GM18505 (cell line): Measurements from ENCODE around the gene PIK3C2B.

Source experiments
- ATAC-seq: cut with Tn5 transposase; IDR thresholded peaks from one replicate; pipeline ENCODE4 v1.9.1; 2021; ENCODE audit not compliant: unreplicated experiment
- POLR2A ChIP-seq: IDR thresholded peaks from 4 replicates; pipeline ENCODE4 v1.6.1; 2011; ENCODE audit warnings: borderline replicate concordance; ENCODE audit not compliant: insufficient read depth, insufficient read length; ENCODE audit errors: extremely low read depth

PIK3C2B gene

GRCh38 chr1:204466416-204467405 lies 27.9 kb downstream of the PIK3C2B start:
- ATAC-seq: no peak
- no peak for TF ChIP-seq POLR2A

DNA sequence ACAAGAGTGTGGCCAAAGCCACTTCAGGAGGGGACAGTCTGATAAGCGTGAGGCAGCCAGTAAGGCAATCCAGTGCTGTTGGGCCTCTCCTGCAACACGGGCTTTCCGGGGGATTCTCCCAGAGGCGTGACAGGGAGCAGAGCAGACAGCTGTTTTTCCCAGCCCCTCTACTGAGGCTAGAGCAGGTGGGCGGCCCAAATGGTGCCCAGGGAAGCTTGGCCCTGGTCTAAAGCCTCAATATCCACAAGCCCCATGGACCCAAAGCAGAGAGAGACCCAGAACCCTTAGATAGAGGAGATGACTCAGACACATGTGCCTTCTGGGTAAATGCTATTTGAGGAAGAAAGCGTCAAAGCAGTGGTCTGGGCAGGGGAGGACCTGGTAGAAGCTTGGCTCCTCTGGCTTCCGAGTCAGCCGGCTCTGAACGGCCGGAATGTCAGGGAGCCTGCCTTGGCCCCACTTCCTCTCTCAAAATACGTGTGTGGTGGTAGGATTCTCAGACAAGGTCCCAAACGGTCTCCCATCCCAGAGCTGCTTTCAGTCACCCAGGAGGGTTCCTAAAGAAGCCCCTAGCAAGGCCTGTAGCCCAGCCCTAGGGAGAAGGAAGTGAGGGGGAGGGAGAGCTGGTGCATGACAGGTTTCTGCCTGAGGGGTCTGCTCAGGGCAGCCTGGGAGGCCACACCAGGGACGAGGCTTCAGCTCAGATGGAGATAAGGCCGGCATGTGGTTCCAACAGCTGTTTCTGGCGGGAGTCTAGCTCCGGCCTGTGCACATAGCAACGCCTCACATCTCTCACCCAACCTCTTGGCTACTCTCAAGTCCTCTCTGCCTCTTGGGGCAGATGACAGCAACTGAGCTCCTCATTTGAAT lies 28.8 kb downstream of the PIK3C2B start:
- ATAC-seq: peak; percentile 68
- TF ChIP-seq POLR2A: peak; percentile 22

DNA sequence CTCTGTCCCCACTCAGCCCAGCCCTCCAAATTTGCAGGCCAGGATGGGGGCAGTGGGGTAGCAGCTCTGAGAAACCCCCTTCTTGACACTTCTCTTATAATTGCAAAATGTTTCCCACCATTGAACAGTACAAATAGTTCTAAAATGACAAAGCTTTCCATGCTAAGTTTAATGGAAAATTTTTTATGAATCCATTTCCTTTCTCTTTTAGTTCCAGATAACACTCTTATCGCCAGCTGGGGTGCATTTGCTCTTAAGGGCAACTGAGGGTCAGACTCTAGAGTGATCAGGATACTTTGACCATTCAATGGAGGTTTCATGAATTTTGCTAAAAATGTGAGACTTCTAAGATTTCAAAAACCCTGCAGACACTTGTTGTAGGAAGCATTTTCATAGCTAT lies 29.9 kb downstream of the PIK3C2B start:
- TF ChIP-seq POLR2A: no peak
- ATAC-seq: no peak

- no peak for TF ChIP-seq POLR2A
- no peak for ATAC-seq
These were observed 30.4 kb downstream of the PIK3C2B start for GRCh38 chr1:204464187-204464631.

DNA sequence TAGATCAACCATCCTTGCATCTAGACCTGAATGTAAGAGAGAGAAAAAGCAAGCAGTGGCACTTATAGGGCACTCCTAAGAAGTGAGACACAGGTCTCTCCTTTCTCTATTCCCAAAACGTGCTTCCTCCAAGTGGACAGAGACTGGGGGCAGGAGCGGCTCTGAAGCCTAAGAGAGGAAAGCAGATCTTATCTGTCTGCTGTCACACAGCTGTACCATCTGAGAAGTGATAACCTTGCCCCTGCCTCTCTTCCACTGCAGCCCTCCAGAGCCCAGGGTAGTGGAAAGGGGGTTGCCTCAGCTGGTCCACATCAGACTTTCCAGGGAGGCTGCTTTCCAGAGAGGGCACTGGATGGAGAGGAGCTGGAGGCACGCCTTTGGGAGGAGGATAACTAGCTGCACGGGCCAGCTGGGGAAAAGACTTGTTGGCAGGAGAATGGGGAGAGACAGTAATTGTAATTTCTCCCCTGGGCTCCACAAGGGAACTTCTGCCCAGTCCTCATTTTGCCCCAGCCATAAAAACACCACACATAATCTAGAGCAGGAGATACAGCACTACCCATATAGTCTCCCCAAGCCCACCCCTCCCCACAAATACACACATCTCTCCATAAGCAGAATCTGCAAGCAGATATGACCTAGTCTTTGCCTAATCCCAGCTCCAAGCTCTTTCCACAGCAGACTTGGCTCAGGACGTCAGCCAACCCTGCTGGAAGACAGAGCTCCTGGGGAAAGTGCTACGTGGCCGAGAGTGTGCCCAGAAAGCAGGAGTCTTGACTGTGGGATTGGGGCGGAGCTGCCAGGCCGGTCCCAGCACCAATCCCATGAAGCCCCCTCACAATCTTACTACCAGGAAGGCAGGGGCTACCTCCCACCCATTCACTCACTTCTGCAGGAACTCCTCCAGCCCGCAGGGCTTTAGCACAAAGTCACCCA lies 31.2 kb downstream of the PIK3C2B start:
- ATAC-seq: no peak
- TF ChIP-seq POLR2A: no peak

DNA sequence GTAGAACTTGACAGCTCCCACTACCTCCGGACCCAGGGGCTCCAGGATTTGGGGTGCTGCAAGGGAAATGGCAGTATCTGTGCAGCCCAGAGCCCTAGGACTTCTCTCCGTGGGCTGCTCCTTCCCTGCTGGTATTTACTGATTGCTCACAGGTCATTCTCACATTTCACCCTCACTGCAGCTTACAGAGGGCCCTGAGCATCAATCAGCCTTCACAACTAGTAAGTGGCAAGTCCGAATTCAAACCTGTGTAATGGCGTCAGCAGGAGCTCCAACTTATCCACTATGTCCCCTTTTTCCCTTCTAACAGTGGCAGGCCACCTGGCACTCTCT lies 32.4 kb downstream of the PIK3C2B start:
- no peak for ATAC-seq
- TF ChIP-seq POLR2A: no peak

GRCh38 chr1:204461331-204462228 lies 33.0 kb downstream of the PIK3C2B start:
- TF ChIP-seq POLR2A: no peak
- no peak for ATAC-seq

DNA sequence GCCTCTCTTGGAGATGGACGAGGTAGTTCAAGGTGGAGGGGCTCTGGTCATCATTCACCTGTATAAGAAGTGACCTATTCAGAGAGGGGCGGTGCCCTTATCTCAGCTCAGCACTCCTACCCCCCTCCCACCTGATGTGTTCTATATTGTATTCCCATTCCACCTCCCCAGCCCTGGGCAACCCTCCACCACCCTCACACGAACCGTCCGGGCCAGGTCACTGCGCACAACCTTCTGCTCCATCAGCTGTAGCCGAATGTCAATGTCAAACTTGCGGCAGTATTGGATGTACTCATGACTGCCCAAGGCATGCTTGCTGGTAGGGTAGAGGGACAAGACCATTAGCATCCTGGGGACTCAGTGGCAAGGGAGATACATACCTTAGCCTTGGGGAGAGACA lies 34.3 kb downstream of the PIK3C2B start:
- no peak for ATAC-seq

GRCh38 chr1:204459706-204460105 lies 34.9 kb downstream of the PIK3C2B start:
- no peak for ATAC-seq

More for the DNA sequence above, 34.3 kb downstream of the PIK3C2B start:
- TF ChIP-seq POLR2A: no peak

DNA sequence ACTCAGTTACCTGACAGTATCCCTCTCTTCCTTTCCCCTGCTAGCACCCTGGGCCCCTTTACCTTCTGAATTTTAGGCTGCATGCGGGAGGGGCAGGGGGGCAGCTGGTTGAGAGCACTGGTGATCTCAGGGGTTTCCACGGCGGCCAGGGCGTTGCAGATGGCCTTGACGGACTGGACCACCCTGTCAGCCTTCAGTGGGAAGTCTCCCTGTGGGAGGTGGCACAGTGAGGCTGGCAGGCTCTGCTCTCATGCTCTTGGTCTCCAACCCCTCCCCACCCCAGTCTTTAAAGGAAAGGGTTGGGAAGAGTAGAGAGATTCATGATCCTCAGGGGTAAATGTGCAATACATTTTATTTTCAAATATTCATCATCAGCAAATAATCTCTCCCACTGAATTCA lies 36.9 kb downstream of the PIK3C2B start:
- no peak for ATAC-seq
- no peak for TF ChIP-seq POLR2A

More at GRCh38 chr1:204459706-204460105, 34.9 kb downstream of the PIK3C2B start:
- no peak for TF ChIP-seq POLR2A

- TF ChIP-seq POLR2A: no peak
- ATAC-seq: no peak
These were observed 37.7 kb downstream of the PIK3C2B start for GRCh38 chr1:204456826-204457442.
